Activated CD8-positive, alpha-beta T cell treated with anti-CD3 and anti-CD28 coated beads for 36 hours (primary cell): Measurements from ENCODE around the gene UQCRC1. TPM values are rescaled to one million over a fixed set of nuclear protein-coding genes. Genes with fewer than 3 reads are reported as not detected.

Experiments used
- ATAC-seq: fragments of 200-7000 bp; cut with Tn5 transposase; one replicate; pipeline ENCODE4 v1.10.0; 2021; ENCODE audit warnings: mild to moderate bottlenecking, moderate library complexity
- CTCF ChIA-PET: fragments of 350-600 bp; sonication (Branson Sonifier 250); formaldehyde crosslinking; loops from one replicate; lab custom pipeline; 2021; ENCODE audit warnings: antibody characterized with exemption; lab: Charles Lee
- POLR2A ChIA-PET: fragments of 350-600 bp; sonication (Branson Sonifier 250); formaldehyde crosslinking; loops from one replicate; lab custom pipeline; 2021; ENCODE audit warnings: antibody characterized with exemption; lab: Charles Lee
- DNase-seq: peaks from one replicate; pipeline ENCODE4 v3.0.0-alpha.2; 2020
- H3K27ac Mint-ChIP-seq: one replicate; pipeline ENCODE4 v1.8.0; 2021; ENCODE audit warnings: mild to moderate bottlenecking, mixed read lengths
- H3K27me3 Mint-ChIP-seq: one replicate; pipeline ENCODE4 v1.8.0; 2021; ENCODE audit warnings: mixed read lengths
- H3K36me3 Mint-ChIP-seq: one replicate; pipeline ENCODE4 v1.8.0; 2021; ENCODE audit warnings: low read depth, mixed read lengths
- H3K4me1 Mint-ChIP-seq: one replicate; pipeline ENCODE4 v1.8.0; 2021; ENCODE audit warnings: low read depth, mixed read lengths
- H3K4me3 Mint-ChIP-seq: one replicate; pipeline ENCODE4 v1.8.0; 2021; ENCODE audit warnings: mild to moderate bottlenecking, moderate library complexity, mixed read lengths
- H3K9me3 Mint-ChIP-seq: one replicate; pipeline ENCODE4 v1.8.0; 2021; ENCODE audit warnings: mixed read lengths
- intact Hi-C: fragments of 100-400 bp; cut with micrococcal nuclease; formaldehyde crosslinking; loops from one replicate; pipeline ENCODE4 v1.10.0; 2022
- total RNA-seq, 2 experiments: library from RNA; stranded (reverse); gene quantifications; one replicate each; pipeline ENCODE4 v1.2.3, GENCODE V29; 2021
- TF ChIP-seq, protein P1 (sequence below): fragments of 200-600 bp; IDR thresholded peaks from one replicate; pipeline ENCODE4 v1.8.0; 2022; ENCODE audit warnings: antibody characterized with exemption, mild to moderate bottlenecking

Gene UQCRC1
- total RNA-seq, 2 experiments from 2014 or later, result 240 to 256 TPM

DNA sequence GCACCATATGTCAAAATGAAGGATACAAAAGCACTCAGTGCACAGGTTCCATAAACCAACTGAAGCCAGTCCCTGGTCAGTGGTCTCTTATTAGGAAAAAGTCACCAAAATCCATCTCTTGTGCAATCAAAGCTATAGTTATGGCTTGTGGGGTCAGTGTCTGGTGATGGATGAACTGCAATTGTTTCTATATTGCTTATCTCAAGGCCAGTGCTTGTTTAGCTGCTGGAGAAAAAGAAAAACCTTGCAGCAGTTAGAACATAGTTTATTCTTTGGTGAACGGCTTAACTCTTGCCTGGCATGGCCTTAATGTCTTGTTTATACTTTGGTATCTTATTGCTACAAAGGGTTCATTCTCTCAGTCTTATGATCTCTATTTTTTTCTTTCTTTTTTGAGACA, 2.9 kb upstream of the UQCRC1 start:
- no peak overlapping the region for H3K4me3 Mint-ChIP-seq
- intact Hi-C loops, result no loop called here
- H3K4me1 Mint-ChIP-seq, result peaks cover 25% of the 10 kb centered on the region
- DNase-seq, result no peak
- peaks cover 3% of the 10 kb centered on the region for H3K9me3 Mint-ChIP-seq
- peaks cover 25% of the 10 kb centered on the region for H3K36me3 Mint-ChIP-seq
- no peaks in the 10 kb centered on the region for H3K27me3 Mint-ChIP-seq
- TF ChIP-seq, protein P1, sequence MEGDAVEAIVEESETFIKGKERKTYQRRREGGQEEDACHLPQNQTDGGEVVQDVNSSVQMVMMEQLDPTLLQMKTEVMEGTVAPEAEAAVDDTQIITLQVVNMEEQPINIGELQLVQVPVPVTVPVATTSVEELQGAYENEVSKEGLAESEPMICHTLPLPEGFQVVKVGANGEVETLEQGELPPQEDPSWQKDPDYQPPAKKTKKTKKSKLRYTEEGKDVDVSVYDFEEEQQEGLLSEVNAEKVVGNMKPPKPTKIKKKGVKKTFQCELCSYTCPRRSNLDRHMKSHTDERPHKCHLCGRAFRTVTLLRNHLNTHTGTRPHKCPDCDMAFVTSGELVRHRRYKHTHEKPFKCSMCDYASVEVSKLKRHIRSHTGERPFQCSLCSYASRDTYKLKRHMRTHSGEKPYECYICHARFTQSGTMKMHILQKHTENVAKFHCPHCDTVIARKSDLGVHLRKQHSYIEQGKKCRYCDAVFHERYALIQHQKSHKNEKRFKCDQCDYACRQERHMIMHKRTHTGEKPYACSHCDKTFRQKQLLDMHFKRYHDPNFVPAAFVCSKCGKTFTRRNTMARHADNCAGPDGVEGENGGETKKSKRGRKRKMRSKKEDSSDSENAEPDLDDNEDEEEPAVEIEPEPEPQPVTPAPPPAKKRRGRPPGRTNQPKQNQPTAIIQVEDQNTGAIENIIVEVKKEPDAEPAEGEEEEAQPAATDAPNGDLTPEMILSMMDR, result no peak
- H3K27ac Mint-ChIP-seq, result peak overlapping the region; percentile 66
- CTCF ChIA-PET, result interaction anchor here (1.3 to 2.9 kb wide), 3 partner anchors 10 to 44 kb away, joined by 3 to 13 read pairs (median 5); partner anchors contain the start of genes SLC26A6 and TMEM89
- no peak for ATAC-seq
- POLR2A ChIA-PET, result interaction anchor here (0.6 to 1.4 kb wide), 4 partner anchors 10 to 62 kb away, joined by 3 to 5 read pairs (median 3); no protein-coding TSS in a partner anchor

DNA sequence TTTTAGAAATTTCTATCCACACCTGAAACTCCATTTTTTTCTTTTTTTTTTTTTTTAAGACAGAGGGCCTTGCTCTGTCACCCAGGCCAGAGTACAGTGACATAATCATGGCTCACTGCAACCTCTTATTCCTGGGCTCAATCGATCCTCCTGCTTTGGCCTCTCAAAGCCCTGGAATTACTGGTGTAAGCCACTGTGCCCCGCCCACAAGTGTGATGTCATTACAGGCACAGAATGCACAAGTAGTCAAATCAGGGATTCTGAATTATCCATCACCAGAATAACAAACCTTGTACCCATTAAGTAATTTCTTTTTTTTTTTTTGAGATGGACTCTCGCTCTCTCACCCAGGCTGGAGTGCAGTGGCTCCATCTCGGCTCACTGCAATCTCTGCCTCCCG, 1.9 kb downstream of the UQCRC1 start:
- CTCF ChIA-PET, result interaction anchor here (0.8 to 1.0 kb wide), 2 partner anchors 28 to 58 kb away, joined by 3 to 4 read pairs; partner anchors contain the start of gene SLC26A6
- intact Hi-C loops, result no loop called here
- H3K27me3 Mint-ChIP-seq, result no peaks in the 10 kb centered on the region
- DNase-seq (peak; percentile 52), ATAC-seq (no peak)
- POLR2A ChIA-PET, result no interaction called here
- no peak overlapping the region for H3K27ac Mint-ChIP-seq
- H3K4me1 Mint-ChIP-seq, result peaks cover 13% of the 10 kb centered on the region
- TF ChIP-seq, protein P1, result no peak
- H3K36me3 Mint-ChIP-seq, result peaks cover 42% of the 10 kb centered on the region
- no peak overlapping the region for H3K4me3 Mint-ChIP-seq
- H3K9me3 Mint-ChIP-seq, result no peaks in the 10 kb centered on the region

GRCh38 chr3:48601622-48601994, 7.8 kb downstream of the UQCRC1 start:
- ATAC-seq, result no peak
- peaks cover under 1% of the 10 kb centered on the region for H3K4me1 Mint-ChIP-seq
- POLR2A ChIA-PET, result interaction anchor here (1.1 to 1.2 kb wide), 2 partner anchors 42 to 145 kb away, joined by 3 to 4 read pairs; no protein-coding TSS in a partner anchor
- TF ChIP-seq, protein P1, result no peak
- no peak overlapping the region for H3K27ac Mint-ChIP-seq
- H3K4me3 Mint-ChIP-seq, result no peak overlapping the region
- peaks cover 44% of the 10 kb centered on the region for H3K36me3 Mint-ChIP-seq
- intact Hi-C loops, result no loop called here
- H3K9me3 Mint-ChIP-seq, result no peaks in the 10 kb centered on the region
- no peak for DNase-seq
- CTCF ChIA-PET, result no interaction called here
- no peaks in the 10 kb centered on the region for H3K27me3 Mint-ChIP-seq

- Mint-ChIP-seq H3K36me3 (peaks cover 42% of the 10 kb centered on the region), H3K4me3 (no peak overlapping the region), H3K9me3 (no peaks in the 10 kb centered on the region), H3K27ac (no peak overlapping the region), H3K27me3 (no peaks in the 10 kb centered on the region), H3K4me1 (no peaks in the 10 kb centered on the region)
- TF ChIP-seq, protein P1, result no peak
- CTCF ChIA-PET, result no interaction called here
- no peak for ATAC-seq
- POLR2A ChIA-PET, result interaction anchor here (1.1 kb wide), 1 partner anchor 144 kb away, joined by 4 read pairs; no protein-coding TSS in a partner anchor
- DNase-seq, result no peak
- intact Hi-C loops, result no loop called here
These were observed 8.5 kb downstream of the UQCRC1 start for GRCh38 chr3:48600711-48601621.
